K562 (cell line): ENCODE measurements around the gene ASPHD1. TPM values are rescaled to one million over a fixed set of nuclear protein-coding genes. Genes with fewer than 3 reads are reported as not detected.
A peak's percentile ranks its signal among the peaks of the same experiment; 100 is the strongest.

Experiments
- BCOR ChIP-seq: fragments of 450-650 bp; IDR thresholded peaks from 2 replicates; pipeline ENCODE4 v1.6.1; 2016
- BRCA1 ChIP-seq, 2 experiments: fragments of 450-650 bp in 1 of 2; sonication (generic) in 1 of 2; formaldehyde crosslinking in 1 of 2; IDR thresholded peaks; 2 replicates each; pipeline versions ENCODE4 v1.5.0 to v1.6.1; 2017 to 2020; ENCODE audit warnings: mild to moderate bottlenecking in 1 of 2, missing genetic modification reagents in 1 of 2
- CBX3 ChIP-seq, 2 experiments: IDR thresholded peaks; 1 replicate in 1 of 2; 2 replicates in 1 of 2; pipeline ENCODE4 v1.6.1; 2012; ENCODE audit warnings: inconsistent platforms in 2 of 2, low read length in 2 of 2, borderline replicate concordance in 1 of 2, control low read depth in 1 of 2
- CC2D1A ChIP-seq: fragments of 450-650 bp; IDR thresholded peaks from 2 replicates; pipeline ENCODE4 v1.6.1; 2017; ENCODE audit warnings: mild to moderate bottlenecking
- CSDE1 ChIP-seq, 2 experiments: fragments of 450-650 bp; IDR thresholded peaks; 2 replicates each; pipeline ENCODE4 v1.6.1; 2016; ENCODE audit warnings: mild to moderate bottlenecking in 1 of 2
- DIDO1 ChIP-seq: fragments of 450-650 bp; IDR thresholded peaks from 2 replicates; pipeline ENCODE4 v1.6.1; 2016; ENCODE audit warnings: low read depth, missing biosample characterization, missing genetic modification characterization
- EHMT2 ChIP-seq: fragments of 450-650 bp; IDR thresholded peaks from 2 replicates; pipeline ENCODE4 v1.6.1; 2018; ENCODE audit warnings: antibody characterized with exemption
- ELF2 ChIP-seq: fragments of 250-450 bp; sonication (Bioruptor Pico); IDR thresholded peaks from 2 replicates; pipeline ENCODE4 v1.5.0; 2021; ENCODE audit warnings: mild to moderate bottlenecking
- GATAD2B ChIP-seq: fragments of 450-650 bp; IDR thresholded peaks from 2 replicates; pipeline ENCODE4 v1.6.1; 2017; ENCODE audit warnings: mild to moderate bottlenecking, borderline replicate concordance
- KLF16 ChIP-seq: IDR thresholded peaks from 2 replicates; pipeline ENCODE4 v1.6.1; 2016; ENCODE audit warnings: antibody characterized with exemption
- MIER1 ChIP-seq: fragments of 450-650 bp; IDR thresholded peaks from 2 replicates; pipeline ENCODE4 v1.6.1; 2016; ENCODE audit warnings: antibody characterized with exemption, mild to moderate bottlenecking, low read depth
- NFIC ChIP-seq: fragments of 450-650 bp; IDR thresholded peaks from 2 replicates; pipeline ENCODE4 v1.6.1; 2017; ENCODE audit warnings: mild to moderate bottlenecking, inconsistent platforms
- POLR2A ChIP-seq: fragments of 450-650 bp; conservative IDR thresholded peaks from 2 replicates; pipeline ENCODE4 v1.6.1; 2016
- PTTG1 ChIP-seq: fragments of 450-650 bp; IDR thresholded peaks from 2 replicates; pipeline ENCODE4 v1.6.1; 2016; ENCODE audit warnings: low read depth, mild to moderate bottlenecking, missing genetic modification characterization, missing compliant biosample characterization
- SMARCA4 ChIP-seq: fragments of 450-650 bp; IDR thresholded peaks from 2 replicates; pipeline ENCODE4 v1.6.1; 2016
- SMC3 ChIP-seq: conservative IDR thresholded peaks from 2 replicates; pipeline ENCODE4 v1.6.1; 2011; ENCODE audit warnings: low read depth, low read length, improper control_type of control experiment; ENCODE audit not compliant: insufficient read depth
- SRSF3 ChIP-seq: fragments of 200-400 bp; formaldehyde crosslinking; IDR thresholded peaks from 2 replicates; pipeline ENCODE4 v1.6.1; 2016; ENCODE audit warnings: mild to moderate bottlenecking, low read length, moderate library complexity; ENCODE audit not compliant: insufficient read depth
- SRSF7 ChIP-seq: fragments of 200-400 bp; formaldehyde crosslinking; optimal IDR thresholded peaks from 2 replicates; pipeline ENCODE3; 2017; ENCODE audit warnings: mild to moderate bottlenecking, low read depth, low read length
- TCF7 ChIP-seq: sonication (generic); IDR thresholded peaks from 2 replicates; pipeline ENCODE4 v1.6.1; 2016; ENCODE audit warnings: antibody characterized with exemption, borderline replicate concordance
- TEAD2 ChIP-seq: fragments of 450-650 bp; IDR thresholded peaks from 2 replicates; pipeline ENCODE4 v1.6.1; 2016; ENCODE audit warnings: missing genetic modification characterization, control low read depth, missing compliant biosample characterization
- ZNF124 ChIP-seq: sonication (generic); formaldehyde crosslinking; IDR thresholded peaks from 2 replicates; pipeline ENCODE4 v1.8.1; 2022; ENCODE audit warnings: missing genetic modification reagents
- ZNF184 ChIP-seq: sonication (generic); formaldehyde crosslinking; IDR thresholded peaks from 2 replicates; pipeline ENCODE4 v1.5.0; 2020; ENCODE audit warnings: missing genetic modification reagents
- ZNF311 ChIP-seq: fragments of 250-450 bp; sonication (Bioruptor Pico); IDR thresholded peaks from 2 replicates; pipeline ENCODE4 v1.4.0; 2020; ENCODE audit warnings: mild to moderate bottlenecking, moderate library complexity
- ZNF324 ChIP-seq: fragments of 250-450 bp; sonication (Bioruptor Pico); IDR thresholded peaks from 2 replicates; pipeline ENCODE4 v1.4.0; 2020; ENCODE audit warnings: mild to moderate bottlenecking
- ZNF408 ChIP-seq: fragments of 250-450 bp; sonication (Bioruptor Pico); IDR thresholded peaks from 2 replicates; pipeline ENCODE4 v1.4.0; 2020; ENCODE audit warnings: low read depth, mild to moderate bottlenecking, moderate library complexity
- polyA plus RNA-seq, 8 experiments: library from polyadenylated mRNA; depleted of rRNA in 4 of 8; stranded (reverse) in 5 of 8; unstranded in 3 of 8; fragments of >200 nt; fragmentation: Nextera tagmentation in 2 of 8; fragmentation: Illumina TruSeq in 1 of 8; extraction: Ambion mirVana in 2 of 8; extraction: Trizol in 1 of 8; gene quantifications; 2 replicates each; pipeline versions ENCODE4 v1.2.1 to v1.2.3, GENCODE V29; 2011 to 2014; ENCODE audit warnings: inconsistent platforms in 1 of 8, missing spikeins in 1 of 8
- total RNA-seq, 7 experiments: library from RNA; depleted of rRNA in 6 of 7; stranded (reverse); fragments of >200 nt in 6 of 7; fragmentation: Illumina TruSeq in 2 of 7; extraction: Trizol in 2 of 7; gene quantifications; 2 replicates each; pipeline versions ENCODE4 v1.2.1 to v1.2.3, GENCODE V29; 2011 to 2021; ENCODE audit warnings: low replicate concordance in 1 of 7
- TF ChIP-seq, protein P1 (sequence below): sonication (generic); formaldehyde crosslinking; IDR thresholded peaks from 2 replicates; pipeline ENCODE4 v1.8.1; 2023; ENCODE audit warnings: mild to moderate bottlenecking, missing genetic modification reagents
- TF ChIP-seq, protein P2 (sequence below): fragments of 250-450 bp; sonication (Bioruptor Pico); IDR thresholded peaks from 2 replicates; pipeline ENCODE4 v1.8.0; 2021; ENCODE audit warnings: borderline replicate concordance, mild to moderate bottlenecking, moderate library complexity; ENCODE audit not compliant: poor library complexity, severe bottlenecking
- TF ChIP-seq, protein P3 (sequence below): fragments of 450-650 bp; formaldehyde crosslinking; IDR thresholded peaks from 2 replicates; pipeline ENCODE4 v1.4.0; 2022; ENCODE audit warnings: mild to moderate bottlenecking, moderate library complexity

The ASPHD1 gene
- total and polyA plus RNA-seq, 9 of the 15 experiments (the other 6 are each of a cell fraction or from before 2014, with no cell fraction given), result 0.03 to 0.70 (median 0.24) TPM; not detected in 5

DNA sequence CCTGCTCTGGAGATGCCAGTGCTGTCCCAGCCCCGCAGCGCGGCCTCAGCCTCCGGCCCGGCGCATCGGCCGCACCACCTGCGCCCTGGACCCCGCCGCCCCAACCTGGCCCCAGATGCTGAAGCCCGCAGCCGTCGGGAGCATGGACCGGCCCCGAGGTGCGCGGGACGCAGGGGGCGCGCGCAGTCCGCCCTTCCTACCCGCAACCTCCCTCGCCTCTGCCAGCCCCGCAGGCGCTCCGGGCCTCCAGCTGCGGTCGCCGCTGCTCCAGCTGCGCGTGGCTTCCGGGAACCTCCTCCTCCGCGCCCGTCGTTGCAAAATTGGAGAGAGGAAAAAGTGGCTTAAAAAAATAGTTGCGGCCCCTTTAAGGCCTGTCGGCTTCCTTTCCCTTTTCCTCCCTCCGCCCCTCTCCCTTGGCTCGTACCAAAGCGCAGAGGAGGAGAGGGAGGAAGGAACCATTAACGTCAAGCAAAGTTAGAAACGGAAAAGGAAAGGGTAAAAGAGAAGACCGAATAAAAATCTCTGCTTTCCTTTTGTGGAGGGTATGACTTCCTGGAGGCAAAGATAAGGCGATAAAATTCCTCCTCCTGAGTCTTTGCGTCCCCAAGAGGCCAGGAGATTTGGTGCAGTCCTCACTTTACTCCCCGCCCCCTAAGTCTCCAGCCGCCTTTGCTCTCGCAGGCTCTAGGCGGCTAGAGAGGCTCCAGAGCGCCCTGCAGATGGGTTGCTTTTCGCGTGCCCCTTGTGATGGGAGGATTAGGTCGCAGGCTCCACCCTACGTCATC lies 37.2 kb upstream of the ASPHD1 start, which contains the start of gene CDIPT (continued):
- TF ChIP-seq ZNF124 (CRISPR knock-in tag), result no peak
- no peak for TF ChIP-seq SRSF7
- peak; percentile 60; the same call in 1 of the 2 replicates for TF ChIP-seq POLR2A
- peak; percentile 81; the same call in 1 of the 2 replicates for TF ChIP-seq MIER1
- no peak for TF ChIP-seq PTTG1 (tag)
- no peak for TF ChIP-seq BRCA1 (IDR thresholded peaks at IDR 0.05)
- TF ChIP-seq BRCA1 (CRISPR knock-in tag; IDR thresholded peaks at IDR 0.05), result no peak
- TF ChIP-seq GATAD2B, result no peak
- TF ChIP-seq SRSF3, result no peak
- TF ChIP-seq, protein P1, sequence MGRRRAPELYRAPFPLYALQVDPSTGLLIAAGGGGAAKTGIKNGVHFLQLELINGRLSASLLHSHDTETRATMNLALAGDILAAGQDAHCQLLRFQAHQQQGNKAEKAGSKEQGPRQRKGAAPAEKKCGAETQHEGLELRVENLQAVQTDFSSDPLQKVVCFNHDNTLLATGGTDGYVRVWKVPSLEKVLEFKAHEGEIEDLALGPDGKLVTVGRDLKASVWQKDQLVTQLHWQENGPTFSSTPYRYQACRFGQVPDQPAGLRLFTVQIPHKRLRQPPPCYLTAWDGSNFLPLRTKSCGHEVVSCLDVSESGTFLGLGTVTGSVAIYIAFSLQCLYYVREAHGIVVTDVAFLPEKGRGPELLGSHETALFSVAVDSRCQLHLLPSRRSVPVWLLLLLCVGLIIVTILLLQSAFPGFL (CRISPR knock-in tag), result no peak
- TF ChIP-seq EHMT2, result no peak
- TF ChIP-seq SMC3, result no peak
- no peak; the same call in 1 of the 2 replicates for TF ChIP-seq DIDO1 (tag)
- no peak for TF ChIP-seq TCF7
- TF ChIP-seq NFIC, result peak; percentile 49
- TF ChIP-seq, protein P2, sequence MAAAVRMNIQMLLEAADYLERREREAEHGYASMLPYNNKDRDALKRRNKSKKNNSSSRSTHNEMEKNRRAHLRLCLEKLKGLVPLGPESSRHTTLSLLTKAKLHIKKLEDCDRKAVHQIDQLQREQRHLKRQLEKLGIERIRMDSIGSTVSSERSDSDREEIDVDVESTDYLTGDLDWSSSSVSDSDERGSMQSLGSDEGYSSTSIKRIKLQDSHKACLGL (CRISPR knock-in tag), result no peak
- no peak for TF ChIP-seq ZNF311
- TF ChIP-seq ZNF184 (CRISPR knock-in tag), result no peak
- TF ChIP-seq CC2D1A, result peak; percentile 89
- TF ChIP-seq CBX3 (IDR thresholded peaks at IDR 0.05; ENCODE audit: borderline replicate concordance in 1 of 2, low read length in 2 of 2), result no peak
- no peak; the same call in 1 of the 2 replicates for TF ChIP-seq SMARCA4
- no peak for TF ChIP-seq ZNF408 (CRISPR knock-in tag)
- TF ChIP-seq CSDE1 (IDR thresholded peaks at IDR 0.05), result no peak
- TF ChIP-seq TEAD2 (tag), result no peak
- TF ChIP-seq, protein P3, sequence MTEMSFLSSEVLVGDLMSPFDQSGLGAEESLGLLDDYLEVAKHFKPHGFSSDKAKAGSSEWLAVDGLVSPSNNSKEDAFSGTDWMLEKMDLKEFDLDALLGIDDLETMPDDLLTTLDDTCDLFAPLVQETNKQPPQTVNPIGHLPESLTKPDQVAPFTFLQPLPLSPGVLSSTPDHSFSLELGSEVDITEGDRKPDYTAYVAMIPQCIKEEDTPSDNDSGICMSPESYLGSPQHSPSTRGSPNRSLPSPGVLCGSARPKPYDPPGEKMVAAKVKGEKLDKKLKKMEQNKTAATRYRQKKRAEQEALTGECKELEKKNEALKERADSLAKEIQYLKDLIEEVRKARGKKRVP (CRISPR knock-in tag), result no peak
- TF ChIP-seq ZNF324 (CRISPR knock-in tag), result no peak
- TF ChIP-seq BCOR, result 0 out of 2 replicates have a peak, but pooled peaks have one; percentile 6
- TF ChIP-seq KLF16, result no peak
- TF ChIP-seq ELF2 (CRISPR knock-in tag), result no peak
